NAMALWA (cell line): ENCODE data around the gene TRIM66.

Source experiments
- DNase-seq: peaks from one replicate; pipeline ENCODE4 v3.0.0-alpha.2; 2015; ENCODE audit warnings: low spot score

Gene TRIM66, protein sequence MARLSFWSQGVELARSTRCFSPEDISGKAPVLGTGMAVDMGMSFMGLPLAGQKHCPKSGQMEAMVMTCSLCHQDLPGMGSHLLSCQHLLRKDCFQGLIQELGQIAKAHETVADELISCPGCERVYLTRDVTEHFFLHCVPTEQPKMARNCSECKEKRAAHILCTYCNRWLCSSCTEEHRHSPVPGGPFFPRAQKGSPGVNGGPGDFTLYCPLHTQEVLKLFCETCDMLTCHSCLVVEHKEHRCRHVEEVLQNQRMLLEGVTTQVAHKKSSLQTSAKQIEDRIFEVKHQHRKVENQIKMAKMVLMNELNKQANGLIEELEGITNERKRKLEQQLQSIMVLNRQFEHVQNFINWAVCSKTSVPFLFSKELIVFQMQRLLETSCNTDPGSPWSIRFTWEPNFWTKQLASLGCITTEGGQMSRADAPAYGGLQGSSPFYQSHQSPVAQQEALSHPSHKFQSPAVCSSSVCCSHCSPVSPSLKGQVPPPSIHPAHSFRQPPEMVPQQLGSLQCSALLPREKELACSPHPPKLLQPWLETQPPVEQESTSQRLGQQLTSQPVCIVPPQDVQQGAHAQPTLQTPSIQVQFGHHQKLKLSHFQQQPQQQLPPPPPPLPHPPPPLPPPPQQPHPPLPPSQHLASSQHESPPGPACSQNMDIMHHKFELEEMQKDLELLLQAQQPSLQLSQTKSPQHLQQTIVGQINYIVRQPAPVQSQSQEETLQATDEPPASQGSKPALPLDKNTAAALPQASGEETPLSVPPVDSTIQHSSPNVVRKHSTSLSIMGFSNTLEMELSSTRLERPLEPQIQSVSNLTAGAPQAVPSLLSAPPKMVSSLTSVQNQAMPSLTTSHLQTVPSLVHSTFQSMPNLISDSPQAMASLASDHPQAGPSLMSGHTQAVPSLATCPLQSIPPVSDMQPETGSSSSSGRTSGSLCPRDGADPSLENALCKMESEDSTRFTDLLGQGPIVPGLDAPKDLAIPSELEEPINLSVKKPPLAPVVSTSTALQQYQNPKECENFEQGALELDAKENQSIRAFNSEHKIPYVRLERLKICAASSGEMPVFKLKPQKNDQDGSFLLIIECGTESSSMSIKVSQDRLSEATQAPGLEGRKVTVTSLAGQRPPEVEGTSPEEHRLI (N-terminal part only)

DNA sequence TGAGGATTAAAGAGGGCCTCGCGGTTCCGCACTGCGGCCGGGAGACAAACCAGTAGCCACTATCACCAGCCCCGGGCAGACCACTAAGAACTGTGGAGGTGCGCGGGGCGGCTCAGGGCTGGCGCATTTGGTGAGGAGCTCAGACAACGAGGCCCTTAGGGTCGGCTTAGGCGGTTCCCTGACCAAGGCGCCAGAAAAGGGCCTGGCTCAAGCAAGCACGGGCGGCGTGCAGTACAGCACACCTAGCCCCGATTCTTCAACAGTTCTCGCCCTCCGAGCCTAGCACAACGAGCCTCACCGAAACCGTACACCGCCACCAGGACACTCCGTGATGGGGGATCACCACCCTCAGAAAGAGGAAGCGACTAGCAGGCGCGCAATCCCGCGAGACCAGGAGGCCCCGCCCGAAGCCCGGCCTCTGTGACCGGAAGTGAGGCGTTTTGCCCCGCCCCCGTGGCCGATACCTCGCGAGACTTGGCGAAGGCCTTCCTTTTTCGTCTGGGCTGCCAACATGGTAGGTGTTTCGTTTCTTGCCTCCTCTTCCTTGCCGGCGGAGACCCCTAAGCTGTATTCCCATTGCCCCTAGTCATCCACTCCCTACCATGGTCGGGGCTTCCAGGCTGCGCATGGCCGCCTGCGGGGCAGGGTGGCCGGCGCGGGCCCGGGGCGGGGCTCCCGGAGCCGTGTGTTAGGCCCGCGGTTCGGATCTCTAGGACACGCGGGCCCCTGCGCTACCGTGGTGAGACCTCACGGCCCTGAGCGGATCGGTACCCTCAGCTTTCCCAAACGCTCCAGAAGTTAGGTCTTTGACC is at the start of gene TRIM66, which contains the start of gene RPL27A:
Gene TRIM66, minus strand, starts transcription at position 363 of the 812 bp plus-strand sequence. CDS start 10,391 bp downstream, outside the sequence.
Gene RPL27A, plus strand, starts transcription at position 490 of the 812 bp plus-strand sequence. Its CDS starts 22 bp downstream, at position 512.
- peak; percentile 97 for DNase-seq

DNA sequence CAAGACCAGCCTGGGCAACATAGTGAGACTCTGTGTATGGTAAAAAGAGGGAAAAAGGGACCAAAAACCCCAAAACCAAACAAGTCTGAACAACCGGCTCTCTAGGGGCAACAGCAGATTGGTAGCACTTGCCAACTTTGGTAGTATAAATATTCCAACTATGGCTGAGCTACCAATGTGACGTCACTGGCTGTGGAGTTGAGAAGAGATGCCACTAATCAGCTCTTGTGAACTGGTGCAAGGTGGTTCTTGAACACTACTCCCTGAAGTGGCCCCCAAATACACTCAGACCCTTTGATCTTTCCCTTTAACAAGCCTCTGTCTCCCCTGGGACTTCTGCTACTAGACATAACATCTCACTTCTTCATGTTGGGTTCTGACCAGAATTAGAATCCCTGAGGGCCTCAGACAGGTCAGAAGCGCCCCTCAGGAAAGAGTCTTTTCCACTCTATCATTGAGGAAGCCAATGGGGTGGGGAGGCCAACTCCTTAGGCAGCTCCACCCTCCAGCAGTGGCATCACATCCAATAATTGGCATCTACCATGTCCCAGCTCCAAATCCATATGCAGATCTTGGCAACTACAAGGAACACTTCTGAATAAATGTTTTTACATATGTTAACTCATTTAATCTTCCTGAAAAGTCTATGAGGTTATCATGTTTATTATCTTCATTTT is 49.3 kb upstream of the TRIM66 start:
- DNase-seq: peak; percentile 38

DNA sequence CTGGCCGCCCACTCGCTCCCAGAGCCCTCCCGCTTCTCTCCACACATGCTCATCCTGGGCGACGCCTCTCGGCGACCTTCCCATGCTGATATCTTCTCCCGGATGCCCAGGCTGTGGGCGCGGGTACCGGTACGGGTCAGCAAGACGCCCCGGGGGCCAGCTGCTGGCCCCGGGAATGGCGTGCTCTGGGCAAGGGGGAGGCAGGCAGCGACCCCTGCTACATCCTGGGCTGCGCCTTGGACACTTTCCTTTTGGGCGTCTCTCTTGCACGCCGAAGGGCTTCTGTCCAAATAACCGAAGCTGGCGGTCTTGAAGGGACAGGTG is 48.2 kb upstream of the TRIM66 start:
- DNase-seq: no peak

DNA sequence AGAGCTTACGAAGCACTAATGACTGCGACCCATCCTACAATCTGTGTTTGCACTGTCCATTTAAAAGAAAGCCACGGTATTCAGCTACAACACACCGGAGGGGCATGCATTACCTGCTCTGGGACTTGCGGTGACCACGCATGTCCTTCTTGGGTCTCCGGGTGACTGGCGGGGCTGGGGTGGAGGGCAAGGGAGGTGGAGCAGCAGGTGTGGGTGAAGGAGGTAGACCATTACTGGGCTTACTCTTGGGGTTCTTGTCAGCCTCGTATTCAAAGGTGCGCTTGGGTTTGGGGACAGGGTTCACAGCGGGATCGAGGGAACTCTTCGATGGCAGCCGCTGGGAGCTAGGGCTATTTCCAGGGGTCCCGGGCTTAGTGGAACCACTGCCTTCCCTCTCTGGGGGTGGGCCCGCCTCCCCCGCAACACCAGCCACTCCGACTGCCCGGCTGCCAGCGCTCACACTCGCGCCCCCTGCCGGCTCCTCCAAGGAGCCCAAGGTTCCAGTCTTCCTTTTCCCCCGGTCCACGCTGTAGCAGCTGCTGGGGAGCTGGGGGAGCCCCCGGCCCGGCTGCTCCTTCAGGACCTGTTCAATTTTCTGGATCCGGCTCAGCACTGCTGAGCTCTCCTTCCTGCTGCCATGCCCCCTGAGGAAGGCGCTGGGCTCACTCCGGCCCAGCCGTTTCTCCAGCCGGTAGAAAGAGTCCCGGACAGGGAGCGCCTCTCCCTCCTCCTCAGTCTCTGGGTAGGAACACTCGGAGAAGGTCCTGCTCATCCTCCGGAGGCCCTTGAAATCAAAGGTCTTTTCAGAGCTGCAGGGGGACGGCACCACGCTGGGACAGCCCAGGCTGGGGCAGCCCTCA is 47.6 kb upstream of the TRIM66 start:
- no peak for DNase-seq

DNA sequence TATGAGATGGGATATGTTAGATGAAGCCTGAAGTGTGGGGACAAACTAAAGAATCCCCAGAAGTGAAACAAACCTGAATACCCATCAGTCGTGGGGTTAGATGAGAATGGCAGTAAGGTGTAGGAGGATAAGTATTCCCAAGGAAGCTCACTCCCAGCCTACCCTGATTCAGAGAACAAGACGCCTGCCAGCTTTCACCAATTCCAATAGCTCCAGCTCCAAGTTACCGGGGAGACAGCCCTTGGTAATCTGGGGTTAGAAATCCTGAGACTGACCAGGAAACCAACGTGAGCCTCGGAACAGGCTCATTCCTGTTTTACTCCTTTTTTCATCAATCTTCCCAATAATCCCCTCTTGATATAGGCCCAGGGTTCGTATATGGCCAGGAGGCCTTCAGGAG is 46.6 kb upstream of the TRIM66 start:
- no peak for DNase-seq

DNA sequence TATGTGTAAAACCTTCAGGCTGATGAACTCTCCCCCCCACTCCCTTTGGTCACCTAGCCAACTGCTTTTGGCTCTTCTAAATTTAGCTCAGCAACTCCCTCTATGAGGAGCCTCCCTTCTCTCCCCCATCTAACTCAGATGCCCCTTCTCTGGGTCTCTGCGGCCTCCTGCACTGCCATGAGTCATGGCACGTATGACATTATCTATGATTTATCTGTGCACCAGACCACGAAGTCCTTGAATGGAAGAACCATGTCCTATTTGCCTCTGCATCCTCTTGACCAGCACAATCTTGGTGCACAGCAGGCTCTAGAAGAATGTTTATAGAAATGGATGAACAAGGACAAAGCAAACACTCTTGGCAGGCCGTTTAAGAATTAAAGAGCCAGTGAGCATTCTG is 46.1 kb upstream of the TRIM66 start:
- no peak for DNase-seq

DNA sequence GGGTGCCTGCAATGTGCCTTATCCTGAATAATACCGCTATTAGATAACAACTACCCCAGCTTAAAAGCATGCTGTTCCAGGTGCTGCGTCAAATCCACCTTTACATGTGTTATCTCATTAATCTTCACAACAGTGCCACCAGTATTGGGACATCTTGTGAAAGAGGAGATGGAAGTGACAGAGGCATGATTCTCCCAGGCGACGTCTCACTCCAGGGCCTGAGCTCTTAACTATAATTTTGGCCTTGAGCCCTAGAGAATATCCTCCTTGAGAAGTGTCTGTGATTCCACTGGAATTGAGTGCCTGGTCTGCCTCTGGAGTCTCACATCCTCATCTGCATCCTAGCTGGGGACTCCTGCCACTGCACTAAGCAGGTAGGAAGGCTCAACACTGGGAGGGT is 43.9 kb upstream of the TRIM66 start:
- no peak for DNase-seq

DNA sequence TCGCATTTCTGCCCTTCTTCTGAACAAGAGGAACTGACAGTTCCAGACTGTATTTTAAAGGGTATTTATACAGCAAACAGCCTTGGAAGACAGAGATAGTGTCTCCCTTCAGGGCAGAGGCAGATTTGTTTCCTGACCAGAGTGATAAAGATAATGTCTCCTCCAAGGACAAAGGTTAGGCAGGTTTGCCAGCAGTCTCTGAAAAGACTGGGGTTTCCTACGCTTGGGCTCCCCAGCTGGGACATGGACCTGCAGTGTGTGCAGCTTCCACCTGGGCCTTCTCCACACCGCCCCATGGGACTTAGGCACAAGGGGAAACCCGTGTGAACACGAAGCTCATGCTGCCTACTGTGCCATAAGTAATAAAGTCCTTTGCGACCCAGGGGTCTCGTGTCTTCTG is 42.2 kb upstream of the TRIM66 start:
- DNase-seq: no peak

DNA sequence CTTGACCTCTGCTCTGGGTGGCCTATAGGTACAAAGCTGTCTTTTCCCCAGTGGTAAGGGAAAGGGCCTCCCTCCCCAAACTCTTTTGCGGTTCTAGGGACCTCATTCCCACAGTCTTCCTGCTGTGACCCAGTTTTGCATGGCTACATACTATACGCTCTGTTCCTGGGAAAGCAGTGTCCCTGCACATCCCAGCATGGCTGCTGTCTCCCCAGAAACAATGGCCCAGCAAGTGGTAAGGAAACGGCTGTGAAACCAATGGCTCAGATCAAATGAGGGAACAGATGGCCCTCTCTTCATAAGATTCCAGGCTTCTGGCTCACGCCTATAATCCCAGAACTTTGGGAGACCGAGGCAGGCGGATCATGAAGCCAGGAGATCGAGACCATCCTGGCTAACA is 41.2 kb upstream of the TRIM66 start:
- DNase-seq: no peak

DNA sequence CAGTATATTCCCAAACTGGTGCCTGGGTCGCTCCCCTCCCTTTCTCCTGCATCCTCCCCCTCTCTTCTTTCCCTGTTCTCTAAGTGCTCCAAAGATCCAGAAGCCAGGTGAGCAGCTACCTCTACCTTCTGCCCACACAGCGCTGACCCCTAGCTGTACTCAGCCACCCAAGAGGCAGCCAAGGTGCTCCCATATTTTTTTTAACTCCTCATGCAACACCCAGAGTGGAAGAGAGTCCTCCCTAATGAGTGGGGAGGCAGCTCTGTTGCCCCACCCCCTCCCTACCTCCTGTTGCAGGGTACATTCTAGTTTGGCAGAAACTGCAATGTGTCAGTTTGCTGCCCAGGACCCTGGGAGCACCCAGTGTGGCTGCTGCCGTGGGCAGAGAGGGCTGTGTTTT is 40.3 kb upstream of the TRIM66 start:
- no peak for DNase-seq

DNA sequence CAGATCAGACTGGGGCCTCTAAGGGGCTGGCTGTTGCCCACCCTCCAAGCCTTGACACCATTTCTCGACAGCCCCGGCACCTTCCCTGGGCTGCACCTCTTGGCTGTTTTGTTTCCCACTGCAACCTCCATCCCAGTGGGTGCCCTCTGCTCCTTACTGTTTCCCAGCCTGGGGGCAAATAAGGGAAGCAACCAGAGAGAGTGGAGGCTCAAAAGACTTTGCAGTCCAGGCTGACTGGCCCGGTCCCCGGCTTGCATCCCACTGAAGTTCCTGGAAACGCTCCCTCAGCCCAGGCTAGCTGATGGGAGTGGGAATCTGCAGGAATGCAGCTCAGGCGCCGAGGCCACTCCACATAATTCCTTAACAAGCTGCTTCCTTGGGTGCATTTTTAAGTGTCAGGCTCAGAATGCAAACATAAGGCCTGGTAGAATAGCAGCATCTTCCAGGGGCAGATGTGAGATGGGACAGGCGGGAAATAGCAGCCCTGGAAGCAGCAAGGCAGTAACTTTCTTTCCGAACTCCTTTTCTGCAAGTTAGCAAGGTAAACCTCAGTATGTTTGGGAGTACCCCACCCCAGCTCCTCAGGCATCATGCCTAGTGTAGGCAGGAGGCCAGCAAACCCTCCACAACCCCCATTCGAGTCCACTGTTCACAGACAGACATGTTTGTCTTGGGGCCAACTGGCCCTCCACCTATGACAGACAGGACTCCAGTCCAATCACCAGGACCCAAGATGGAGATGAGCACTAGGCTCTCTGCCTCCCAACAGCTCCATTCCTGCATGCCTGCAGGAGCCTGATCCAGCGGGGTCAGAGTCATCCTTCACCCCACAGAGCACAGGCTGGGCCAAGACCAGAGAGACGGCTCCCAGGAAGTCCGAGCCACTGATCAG is 39.4 kb upstream of the TRIM66 start:
- DNase-seq: no peak

DNA sequence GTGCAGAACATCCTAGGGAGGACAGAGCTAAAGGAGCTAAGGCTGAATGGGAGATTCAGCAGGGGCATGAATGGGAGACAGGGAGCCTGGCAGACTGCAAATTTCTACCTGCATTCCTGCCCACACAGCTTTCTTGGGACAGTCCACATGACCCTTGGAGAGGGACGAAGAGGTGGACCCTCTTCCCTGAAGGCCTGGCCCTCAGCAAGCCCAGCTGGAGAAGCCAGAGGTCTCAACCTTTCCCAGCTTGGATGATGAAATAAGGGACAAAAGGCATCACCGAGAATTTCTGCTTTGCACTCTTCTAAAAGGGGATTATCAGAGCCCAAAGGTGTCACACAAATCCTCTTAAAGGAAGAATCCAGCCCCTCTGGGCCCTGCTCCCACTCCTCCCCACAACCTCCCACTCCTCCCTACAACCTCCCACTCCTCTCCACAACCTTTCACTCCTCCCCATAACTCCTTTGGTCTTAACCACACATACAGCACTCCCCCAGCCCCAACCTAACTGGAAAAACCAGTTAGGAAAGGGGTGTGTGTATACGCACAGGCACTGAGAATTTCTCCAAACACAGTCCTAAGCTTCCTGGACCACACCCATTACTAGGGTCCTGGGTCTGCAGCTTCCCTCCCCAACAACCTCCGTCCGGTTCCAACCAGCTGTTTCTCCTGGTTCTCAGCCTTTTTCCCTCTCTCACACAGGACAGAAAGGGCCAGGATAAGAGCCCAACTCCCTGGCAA is 38.6 kb upstream of the TRIM66 start:
- no peak for DNase-seq

DNA sequence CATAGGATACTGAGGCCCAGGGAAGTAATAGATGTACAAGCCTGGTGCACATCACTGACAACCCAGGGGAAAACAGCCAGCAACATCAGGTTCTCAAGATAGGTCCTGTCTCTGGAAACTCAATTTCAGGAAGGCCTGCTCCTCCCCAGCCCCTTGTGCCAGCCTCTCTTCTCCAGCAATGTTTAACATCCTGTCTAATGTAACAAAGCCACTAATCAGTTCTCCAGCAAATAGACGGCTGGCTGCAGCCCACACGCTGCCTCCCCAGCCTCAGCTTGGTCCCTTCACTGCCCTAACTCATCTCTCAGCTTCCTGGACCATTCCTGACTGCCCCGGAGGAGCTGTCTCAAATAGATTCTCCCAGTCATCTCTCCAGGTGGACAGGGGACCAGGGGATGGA is 37.9 kb upstream of the TRIM66 start:
- no peak for DNase-seq

DNA sequence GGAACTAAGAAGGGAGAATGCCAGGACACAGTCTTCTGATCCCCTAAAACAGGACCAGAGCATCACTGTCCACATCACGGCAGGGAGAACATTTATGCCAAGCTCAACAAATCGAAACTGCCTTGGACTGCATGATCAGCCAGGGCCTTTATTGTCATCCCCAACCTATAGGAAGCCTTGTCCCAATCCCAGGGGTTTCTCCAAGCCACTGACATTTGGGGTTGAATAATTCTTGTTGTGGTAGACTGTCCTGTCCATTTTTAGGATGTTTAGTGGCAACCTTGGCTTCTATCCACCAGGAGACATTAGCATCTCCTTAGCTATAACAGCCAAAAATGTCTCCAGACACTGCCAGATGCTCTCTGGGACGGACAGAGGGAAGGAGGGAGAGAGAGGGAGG is 37.3 kb upstream of the TRIM66 start:
- no peak for DNase-seq

DNA sequence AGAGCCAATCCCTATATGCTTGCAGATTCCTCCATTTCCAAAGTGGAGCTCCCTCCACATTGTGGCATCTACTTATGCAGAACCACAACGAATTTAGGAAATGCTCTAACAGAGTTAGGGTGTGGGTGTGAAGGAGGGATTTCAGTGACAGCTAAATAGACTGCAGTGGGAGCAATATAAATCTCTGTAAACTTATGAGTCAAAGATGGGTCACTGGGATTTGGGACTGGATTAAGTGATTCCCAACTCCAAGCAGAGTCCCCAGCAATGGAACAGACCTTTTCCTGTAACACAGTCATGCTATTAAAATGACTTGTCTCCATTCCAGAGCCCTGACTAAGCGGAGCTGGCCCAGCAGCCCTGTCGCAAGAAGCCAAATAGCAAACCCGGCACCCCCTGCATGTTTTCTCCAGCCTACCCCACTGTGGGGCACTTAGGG is 36.8 kb upstream of the TRIM66 start:
- DNase-seq: no peak

DNA sequence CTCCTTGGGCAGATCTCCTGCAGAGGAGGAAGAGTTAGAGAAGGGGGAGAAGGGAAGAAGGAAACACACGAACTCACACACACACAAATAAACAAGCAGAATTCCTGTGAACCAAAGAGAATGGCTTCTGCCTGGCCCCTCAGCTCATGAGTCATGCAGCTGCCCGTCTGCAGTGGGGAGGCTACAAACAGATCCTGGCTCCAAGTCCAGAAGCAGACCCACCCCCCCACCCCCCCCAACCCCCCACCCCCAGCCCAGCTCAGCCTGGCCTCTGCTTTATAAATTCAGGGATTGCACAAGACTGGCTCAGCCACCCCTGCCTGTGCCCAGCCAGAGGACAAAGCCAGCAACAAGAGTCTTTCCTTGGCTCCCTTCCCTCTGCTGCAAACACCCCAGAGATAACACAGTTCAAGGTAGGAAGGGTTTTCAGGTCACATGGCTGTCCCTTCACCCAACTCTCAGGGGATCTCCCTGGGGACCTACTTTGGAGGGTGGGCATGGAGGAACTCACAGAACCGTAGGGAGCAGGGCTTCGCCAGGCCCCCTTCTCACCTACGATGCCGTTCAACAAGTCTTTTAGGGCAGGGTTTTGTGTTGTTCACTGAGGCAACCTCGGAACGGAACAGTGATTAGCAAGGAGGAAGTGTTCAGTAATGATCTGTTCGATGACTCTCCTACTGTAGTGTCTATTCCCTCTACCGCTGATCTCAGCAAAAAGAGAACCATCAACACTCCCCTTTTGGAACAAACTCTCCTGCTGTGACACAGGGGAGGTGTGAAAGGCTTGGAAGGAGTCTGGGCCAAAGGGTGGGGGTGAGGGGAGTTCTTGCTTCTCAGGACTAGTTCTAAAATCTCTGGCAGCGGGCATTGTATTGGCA is 35.6 kb upstream of the TRIM66 start:
- DNase-seq: no peak

DNA sequence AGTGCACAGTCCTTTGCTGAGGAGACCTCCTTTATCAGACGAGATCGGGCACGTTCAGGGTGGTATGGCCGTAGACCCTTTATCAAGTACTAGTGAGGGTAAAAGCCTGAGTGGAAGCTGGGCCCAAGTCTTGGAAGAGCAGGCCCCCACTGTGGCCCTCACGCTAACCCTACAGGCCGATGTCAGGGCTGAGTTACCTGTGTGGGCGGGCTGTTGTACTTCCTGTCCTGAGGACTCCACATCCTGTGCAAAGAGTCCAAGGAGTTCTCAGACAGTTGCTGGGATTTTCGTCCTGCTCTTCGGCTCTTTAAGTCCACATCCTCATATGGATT is 35.0 kb upstream of the TRIM66 start:
- no peak for DNase-seq

DNA sequence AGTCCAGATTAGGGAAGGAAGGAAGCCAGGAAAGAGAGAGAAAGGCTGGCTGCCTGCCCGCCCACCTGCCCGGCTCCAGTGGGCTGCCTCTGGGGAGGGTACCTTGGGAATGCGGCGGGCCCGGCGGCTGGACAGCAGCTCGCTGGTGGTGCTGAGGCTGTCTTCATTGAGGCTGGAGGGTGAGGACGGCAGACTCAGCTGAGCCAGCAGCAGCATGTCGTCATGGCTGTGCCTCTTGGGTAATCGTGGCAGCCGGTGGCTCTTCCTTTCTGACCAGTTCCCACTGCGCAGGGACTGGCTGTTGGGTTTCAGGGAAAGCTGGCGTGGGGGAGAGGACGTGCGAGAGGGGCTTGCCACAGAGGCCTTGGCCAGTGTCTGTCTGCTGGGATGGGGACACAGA is 33.0 kb upstream of the TRIM66 start:
- no peak for DNase-seq
